ENCODE data around the gene ESCO1.
"Not testable (repeated sequence)": the region's sequence is repeated elsewhere in the genome, so short reads cannot be mapped to it uniquely, and the experiment has no call there.

- not testable (repeated sequence) for TF ChIP-seq MZF1 (CRISPR knock-in tag; IDR thresholded peaks at IDR 0.05; ENCODE audit: borderline replicate concordance); REPIN1 (CRISPR knock-in tag; IDR thresholded peaks at IDR 0.05; ENCODE audit: borderline replicate concordance, low read depth); BRCA1 (CRISPR knock-in tag; IDR thresholded peaks at IDR 0.05); ISX (CRISPR knock-in tag; conservative IDR thresholded peaks at IDR 0.05); CTCF (CRISPR knock-in tag; IDR thresholded peaks at IDR 0.05); ZBTB7B (CRISPR knock-in tag; IDR thresholded peaks at IDR 0.05); FOXM1 (CRISPR knock-in tag; IDR thresholded peaks at IDR 0.05); HOXA9 (CRISPR knock-in tag; IDR thresholded peaks at IDR 0.05; ENCODE audit: borderline replicate concordance); NPAS2 (CRISPR knock-in tag; IDR thresholded peaks at IDR 0.05; ENCODE audit: borderline replicate concordance); ARNTL (CRISPR knock-in tag; IDR thresholded peaks at IDR 0.05); EP300 (IDR thresholded peaks at IDR 0.05; ENCODE audit: low read depth in 2 of 2, low read length in 2 of 2); EP300 (CRISPR knock-in tag; IDR thresholded peaks at IDR 0.05; ENCODE audit: borderline replicate concordance)
These were observed 8.1 kb downstream of the ESCO1 start for GRCh38 chr18:21592361-21592760.
